HCT116 (cell line): Measurements from ENCODE around the gene RIPOR2.

ENCODE experiments used
- CTCF ChIP-seq, 3 experiments: fragments of 200-600 bp in 1 of 3; sonication (generic) in 1 of 3; IDR thresholded peaks in 2 of 3; conservative IDR thresholded peaks in 1 of 3; 2 replicates each; pipeline ENCODE4 v1.5.1; 2012 to 2017; ENCODE audit warnings: low read depth in 2 of 3, low read length in 2 of 3, antibody characterized with exemption in 1 of 3, borderline replicate concordance in 1 of 3, control low read depth in 1 of 3, mild to moderate bottlenecking in 1 of 3, mixed read lengths in 1 of 3, mixed run types in 1 of 3, moderate library complexity in 1 of 3; ENCODE audit not compliant: insufficient read depth in 1 of 3
- EGR1 ChIP-seq: IDR thresholded peaks from 2 replicates; pipeline ENCODE4 v1.6.1; 2012; ENCODE audit warnings: low read depth
- EZH2phosphoT487 ChIP-seq: fragments of 200-600 bp; IDR thresholded peaks from 2 replicates; pipeline ENCODE4 v1.6.1; 2018; ENCODE audit warnings: antibody characterized with exemption, borderline replicate concordance
- JUND ChIP-seq: IDR thresholded peaks from 2 replicates; pipeline ENCODE4 v1.6.1; 2012
- POLR2A ChIP-seq: IDR thresholded peaks from 2 replicates; pipeline ENCODE4 v1.7.0; 2011; ENCODE audit warnings: borderline replicate concordance; ENCODE audit not compliant: insufficient read depth, insufficient read length; ENCODE audit errors: extremely low read depth

DNA sequence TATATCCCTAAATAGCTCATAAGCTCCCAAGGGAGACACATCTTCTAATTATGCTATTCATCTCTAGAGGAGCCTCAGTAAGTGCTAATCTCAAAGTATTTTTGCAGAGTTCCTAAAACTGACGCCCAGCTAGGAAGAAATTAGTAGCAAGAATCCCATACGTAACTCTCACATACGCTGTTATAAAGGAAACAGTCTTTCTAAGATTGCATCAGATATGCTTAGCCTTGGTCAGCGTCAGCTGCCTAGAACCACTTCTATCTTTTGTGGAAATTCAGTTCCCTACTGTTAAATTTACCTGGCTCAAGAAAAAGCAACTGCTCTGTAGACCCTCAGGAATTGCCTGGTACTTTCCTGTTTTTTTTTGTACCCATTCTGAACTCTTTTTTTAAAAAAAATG is 13.6 kb downstream of the RIPOR2 start:
- TF ChIP-seq CTCF (IDR thresholded peaks at IDR 0.05 in 2 of 3, conservative IDR thresholded peaks at IDR 0.05 in 1 of 3; ENCODE audit: borderline replicate concordance in 1 of 3, insufficient read depth in 1 of 3, low read depth in 2 of 3, low read length in 2 of 3) (no peak), EGR1 (no peak), JUND (no peak), EZH2phosphoT487 (no peak), POLR2A (no peak)
